NB4 (cell line): Measurements from ENCODE around the gene GATA5.

Source experiments
- DNase-seq: peaks from one replicate; pipeline ENCODE4 v3.0.0; 2010; ENCODE audit warnings: low read depth
- H3K4me3 ChIP-seq: one replicate; pipeline ENCODE4 v1.5.1; 2011; ENCODE audit warnings: mild to moderate bottlenecking, low read depth, low read length, moderate library complexity
- CTCF ChIP-seq: IDR thresholded peaks from one replicate; pipeline ENCODE4 v1.5.1; 2012; ENCODE audit warnings: low read depth, low read length
- MAX ChIP-seq: IDR thresholded peaks from 2 replicates; pipeline ENCODE4 v1.6.1; 2011; ENCODE audit warnings: low read depth, low read length
- MYC ChIP-seq: IDR thresholded peaks from 2 replicates; pipeline ENCODE4 v1.6.1; 2011; ENCODE audit warnings: low read depth, low read length
- POLR2A ChIP-seq: IDR thresholded peaks from 2 replicates; pipeline ENCODE4 v1.6.1; 2011; ENCODE audit warnings: mild to moderate bottlenecking; ENCODE audit not compliant: insufficient read length; ENCODE audit errors: extremely low read depth

Gene GATA5

GRCh38 chr20:62470001-62470400 is 5.8 kb downstream of the GATA5 start:
- H3K4me3 ChIP-seq = no peak overlapping the region
- no peak for DNase-seq
- TF ChIP-seq CTCF = no peak
- no peak for TF ChIP-seq MAX

- no peak overlapping the region for H3K4me3 ChIP-seq
- no peak for TF ChIP-seq MYC
- TF ChIP-seq POLR2A = no peak
- no peak for TF ChIP-seq MAX
- TF ChIP-seq CTCF = no peak
- DNase-seq = no peak
Measured at GRCh38 chr20:62469352-62469751, 6.4 kb downstream of the GATA5 start.

- H3K4me3 ChIP-seq = no peak overlapping the region
- no peak for DNase-seq
- TF ChIP-seq CTCF = no peak
- TF ChIP-seq POLR2A = no peak
- no peak for TF ChIP-seq MYC
- TF ChIP-seq MAX = no peak
Measured at GRCh38 chr20:62466806-62467537, 8.8 kb downstream of the GATA5 start.

- no peak for DNase-seq
- no peak overlapping the region for H3K4me3 ChIP-seq
- TF ChIP-seq MAX (no peak), MYC (no peak), POLR2A (no peak)
Measured at GRCh38 chr20:62466072-62466760, 9.6 kb downstream of the GATA5 start.

GRCh38 chr20:62464990-62465389 is 10.8 kb downstream of the GATA5 start:
- DNase-seq = no peak
- no peak overlapping the region for H3K4me3 ChIP-seq
- TF ChIP-seq MAX = no peak

GRCh38 chr20:62464425-62464770 is 11.4 kb downstream of the GATA5 start:
- TF ChIP-seq POLR2A = no peak
- no peak for TF ChIP-seq CTCF
- no peak for TF ChIP-seq MYC
- no peak for TF ChIP-seq MAX

More at GRCh38 chr20:62464425-62464770, 11.4 kb downstream of the GATA5 start:
- no peak overlapping the region for H3K4me3 ChIP-seq
- DNase-seq = no peak
